Measurements from ENCODE around the gene RBPJ.

RBPJ gene

GRCh38 chr4:26420913-26421312 lies 100.1 kb downstream of the RBPJ start:
- DNase-seq (ENCODE audit: low spot score) = no peak

GRCh38 chr4:26424153-26424552 lies 103.3 kb downstream of the RBPJ start:
- DNase-seq (ENCODE audit: low spot score) = peak; percentile 49

- DNase-seq (ENCODE audit: low spot score) = no peak
Observed at GRCh38 chr4:26424838-26425237, 104.0 kb downstream of the RBPJ start.

GRCh38 chr4:26425953-26426352 lies 105.1 kb downstream of the RBPJ start:
- DNase-seq (ENCODE audit: low spot score) = no peak

DNA sequence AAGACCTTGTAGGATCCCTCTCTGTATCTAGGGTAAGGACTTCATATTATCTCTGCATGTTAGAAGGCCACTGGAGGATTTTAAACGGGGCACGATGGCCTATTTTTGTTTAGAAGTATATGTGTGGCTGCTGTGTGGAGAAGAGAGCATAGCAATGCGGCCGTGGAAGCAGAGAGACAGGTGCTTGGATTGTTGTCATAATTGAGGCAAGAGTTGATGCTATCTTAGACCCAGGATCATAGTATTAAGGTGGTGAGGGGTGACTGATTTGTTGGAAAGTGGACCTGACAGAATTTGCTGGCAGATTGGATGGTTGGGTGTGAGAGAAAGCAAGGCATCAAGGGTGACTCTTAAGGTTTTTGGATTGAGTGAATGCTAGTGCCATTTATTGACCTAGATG lies 106.1 kb downstream of the RBPJ start:
- no peak for DNase-seq (ENCODE audit: low spot score)

DNA sequence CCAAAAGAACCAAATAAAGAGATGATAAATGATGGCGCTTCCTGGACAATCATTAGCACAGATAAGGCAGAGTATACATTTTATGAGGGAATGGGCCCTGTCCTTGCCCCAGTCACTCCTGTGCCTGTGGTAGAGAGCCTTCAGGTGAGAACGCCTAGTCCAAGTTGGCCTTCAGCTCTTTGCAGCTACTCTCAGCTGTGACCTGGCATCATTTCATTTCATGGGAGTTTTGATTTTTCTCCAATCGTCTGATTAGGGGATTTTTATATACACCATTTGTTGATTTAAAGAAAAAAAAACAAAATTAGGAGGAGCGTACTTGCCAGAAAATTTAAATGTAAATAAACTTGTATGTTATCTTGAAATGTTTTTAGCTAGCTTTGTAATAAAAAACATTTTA lies 109.1 kb downstream of the RBPJ start:
- DNase-seq (ENCODE audit: low spot score) = no peak

GRCh38 chr4:26431461-26432180 lies 110.8 kb downstream of the RBPJ start:
- no peak for DNase-seq (ENCODE audit: low spot score)

DNA sequence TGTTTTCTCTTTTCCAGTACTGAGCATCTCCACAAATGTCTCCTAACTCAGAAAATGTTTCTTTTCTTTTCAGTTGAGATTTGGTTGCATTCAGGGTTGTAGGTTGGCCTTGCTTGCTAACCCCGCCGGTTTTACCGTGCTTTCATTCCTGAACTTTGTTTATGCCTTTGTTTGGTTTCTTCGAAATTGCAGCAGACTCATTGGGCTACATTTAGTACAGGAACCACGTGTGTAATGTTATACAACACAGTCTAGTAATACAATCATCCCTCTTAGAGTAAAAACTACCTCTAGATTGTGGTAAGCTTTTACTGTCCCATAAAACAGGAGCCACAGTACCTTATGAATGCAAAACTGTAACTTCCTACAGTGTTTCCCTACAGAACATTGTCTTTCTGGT lies 111.6 kb downstream of the RBPJ start:
- no peak for DNase-seq (ENCODE audit: low spot score)

DNA sequence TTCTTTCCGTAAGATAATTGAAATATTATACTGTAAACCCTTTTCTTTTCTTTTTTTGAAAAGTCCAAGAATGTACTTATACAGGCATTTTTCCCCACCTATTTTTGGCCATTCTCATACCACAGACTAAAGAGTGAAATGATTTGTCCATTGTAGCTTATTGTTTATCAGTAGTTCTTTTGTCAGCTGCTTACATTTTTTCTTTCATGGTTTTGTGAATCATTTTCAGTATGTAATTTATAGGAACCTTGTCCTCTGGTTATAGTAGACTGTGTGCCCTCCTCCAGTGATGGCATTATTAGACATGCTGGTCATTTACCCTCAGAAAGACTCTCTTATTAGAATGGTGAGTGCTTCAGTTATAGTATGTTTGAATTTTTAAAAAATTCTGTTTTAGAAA lies 112.7 kb downstream of the RBPJ start:
- no peak for DNase-seq (ENCODE audit: low spot score)

DNA sequence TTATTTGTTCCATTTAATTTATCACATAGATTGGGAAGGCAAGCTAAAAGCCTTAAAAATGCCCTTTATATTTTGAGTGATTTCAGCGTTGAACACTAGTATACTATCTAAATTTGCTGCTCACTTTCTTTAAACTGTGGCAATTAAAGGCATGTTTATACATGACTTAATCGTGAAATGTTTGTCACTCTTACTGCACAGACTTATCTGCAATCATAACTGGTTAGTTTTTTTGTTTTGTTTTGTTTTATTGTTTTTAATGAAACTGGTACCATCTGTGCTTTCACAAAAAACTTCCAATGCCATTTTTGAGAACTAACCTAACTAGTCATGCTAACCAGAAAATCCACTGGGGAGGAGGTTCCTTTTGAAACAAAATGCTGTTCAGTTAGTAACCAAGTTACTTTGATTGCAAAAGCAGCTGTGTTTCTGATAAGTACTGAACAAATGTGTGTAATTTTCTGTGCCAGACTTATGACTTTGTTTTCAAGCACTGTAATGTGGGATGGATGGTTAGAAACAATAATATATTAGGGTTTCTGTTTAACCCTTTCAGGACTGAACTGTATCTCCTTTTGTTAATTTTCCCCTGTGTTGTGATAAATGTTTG lies 113.3 kb downstream of the RBPJ start:
- no peak for DNase-seq (ENCODE audit: low spot score)

- DNase-seq (ENCODE audit: low spot score) = no peak
Observed at GRCh38 chr4:26441102-26441501, 120.3 kb downstream of the RBPJ start.

- no peak for DNase-seq (ENCODE audit: low spot score)
Observed at GRCh38 chr4:26441771-26442170, 121.0 kb downstream of the RBPJ start.

DNA sequence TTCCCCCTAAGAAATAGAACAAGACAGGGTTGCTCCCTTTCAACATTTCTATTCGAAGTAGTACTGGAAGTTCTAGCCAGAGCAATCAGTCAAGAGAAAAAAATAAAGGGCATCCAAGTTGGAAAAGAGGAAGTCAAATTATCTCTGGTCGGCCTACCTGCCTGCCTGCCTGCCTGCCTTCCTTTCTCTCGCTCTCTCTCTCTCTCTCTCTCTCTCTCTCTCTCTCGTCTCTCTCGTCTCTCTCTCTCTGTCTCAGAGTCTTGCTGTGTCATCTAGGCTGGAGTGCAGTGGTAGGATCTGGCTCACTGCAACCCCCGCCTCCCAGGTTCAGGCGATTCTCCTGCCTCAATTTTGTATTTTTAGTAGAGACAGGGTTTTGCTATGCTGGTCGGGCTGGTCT lies 126.6 kb downstream of the RBPJ start:
- no peak for DNase-seq (ENCODE audit: low spot score)

- no peak for DNase-seq (ENCODE audit: low spot score)
Observed at GRCh38 chr4:26450418-26450817, 129.6 kb downstream of the RBPJ start.

DNA sequence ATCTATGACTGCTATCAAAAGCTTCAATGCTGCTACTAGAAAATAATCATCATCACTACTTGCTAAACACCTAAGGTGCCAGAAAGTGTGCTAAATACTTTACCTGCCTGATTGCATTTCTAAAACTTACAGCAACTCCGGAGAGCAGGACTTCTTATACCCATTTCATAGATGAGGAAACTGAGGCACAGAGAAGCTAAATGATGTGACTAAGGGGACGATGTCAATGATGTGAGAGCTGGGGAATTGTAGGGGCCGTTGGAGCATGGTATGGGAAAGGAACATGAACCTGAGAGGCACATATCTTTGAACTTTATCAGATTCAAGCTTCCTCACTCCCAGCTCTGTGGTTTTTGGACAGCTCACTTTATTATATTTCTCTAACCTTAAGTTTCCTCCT lies 130.8 kb downstream of the RBPJ start:
- DNase-seq (ENCODE audit: low spot score) = no peak

DNA sequence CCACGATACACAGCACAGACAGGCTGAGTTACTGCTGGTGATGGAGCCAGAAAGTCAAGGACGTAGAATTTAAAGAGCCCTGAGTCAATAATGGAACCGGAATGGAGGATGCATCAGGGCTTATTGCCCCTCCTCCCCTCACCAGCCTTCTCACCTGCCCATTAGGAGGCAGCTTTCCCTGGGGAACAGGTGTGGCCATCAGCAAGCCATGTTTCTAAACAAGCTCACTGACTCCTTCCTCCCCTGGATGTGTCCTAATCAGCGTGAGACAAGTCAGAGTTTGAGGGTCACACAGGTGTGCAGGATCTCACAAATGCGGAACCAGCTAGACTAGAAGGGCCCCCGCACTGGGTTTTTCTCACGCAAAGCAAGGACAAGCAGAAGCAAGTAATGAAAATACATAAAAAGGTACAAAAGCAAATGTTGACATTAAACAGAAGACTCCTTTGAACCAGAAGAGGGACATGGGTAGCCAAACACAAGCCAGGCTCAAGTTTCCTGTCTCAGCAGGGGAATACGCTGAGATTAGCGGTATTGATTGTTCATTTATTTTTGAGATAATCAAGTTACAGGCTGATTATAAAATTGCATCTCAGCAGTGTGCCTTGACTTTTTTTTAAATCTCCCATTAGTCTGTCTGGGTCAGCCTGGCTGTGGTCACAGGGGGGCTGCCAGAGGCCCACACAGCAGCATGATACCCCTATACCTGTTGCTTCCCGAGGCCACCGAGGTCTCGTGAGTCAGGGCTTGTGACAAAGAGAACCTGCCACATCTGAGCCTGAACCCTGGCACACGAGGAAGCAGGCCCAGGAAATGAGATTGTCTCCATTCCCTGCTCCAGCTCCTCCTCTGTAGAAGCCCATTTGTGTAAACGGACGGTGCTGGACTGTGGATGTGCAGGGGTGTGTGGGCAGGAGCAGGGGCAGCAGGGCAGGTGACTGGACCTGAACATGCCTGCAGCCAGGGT lies 132.0 kb downstream of the RBPJ start:
- no peak for DNase-seq (ENCODE audit: low spot score)

GRCh38 chr4:26454961-26455360 lies 134.1 kb downstream of the RBPJ start:
- no peak for DNase-seq (ENCODE audit: low spot score)

- no peak for DNase-seq (ENCODE audit: low spot score)
Observed at GRCh38 chr4:26455571-26455970, 134.8 kb downstream of the RBPJ start.

GRCh38 chr4:26457412-26457811 lies 136.6 kb downstream of the RBPJ start:
- no peak for DNase-seq (ENCODE audit: low spot score)

GRCh38 chr4:26458157-26458561 lies 137.3 kb downstream of the RBPJ start:
- DNase-seq (ENCODE audit: low spot score) = no peak

DNA sequence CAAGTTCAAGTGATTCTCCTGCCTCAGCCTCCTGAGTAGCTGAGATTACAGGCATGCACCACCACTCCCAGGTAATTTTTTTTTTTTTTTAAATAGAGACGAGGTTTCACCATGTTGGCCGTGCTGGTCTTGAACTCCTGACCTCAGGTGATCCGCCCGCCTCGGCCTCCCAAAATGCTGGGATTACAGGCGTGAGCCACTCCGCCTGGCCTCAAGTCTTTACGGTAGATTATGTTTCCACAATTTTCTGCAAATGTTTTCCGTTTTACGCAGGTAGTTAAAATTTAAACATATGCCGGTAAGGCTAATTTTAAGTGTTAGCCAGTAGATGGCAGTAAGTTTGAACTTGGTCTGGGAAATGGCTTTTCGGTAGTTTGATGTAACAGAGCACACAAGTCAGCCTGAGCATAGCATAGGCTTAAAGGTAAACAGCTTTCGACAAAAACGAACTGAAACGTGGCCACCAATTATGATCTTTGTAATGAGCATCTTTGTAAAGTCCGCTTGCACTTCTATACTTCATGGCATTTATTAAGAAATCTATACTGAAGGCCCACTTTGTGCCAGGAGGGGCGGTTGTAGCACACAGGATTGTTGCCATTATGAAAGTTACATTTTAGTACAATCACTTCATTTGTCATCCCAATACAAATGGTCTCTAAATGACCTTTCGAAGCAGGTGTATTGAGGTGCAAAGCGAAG lies 138.4 kb downstream of the RBPJ start:
- DNase-seq (ENCODE audit: low spot score) = peak; percentile 44

Measured in globus pallidus (tissue), 1 donor.